ENCODE results near the gene PPP1R11. TPM values are rescaled to one million over a fixed set of nuclear protein-coding genes. Genes with fewer than 3 reads are reported as not detected.

The PPP1R11 gene
- total RNA-seq, 2 donors from 2014 or later: 32.4 to 35.2 TPM

DNA sequence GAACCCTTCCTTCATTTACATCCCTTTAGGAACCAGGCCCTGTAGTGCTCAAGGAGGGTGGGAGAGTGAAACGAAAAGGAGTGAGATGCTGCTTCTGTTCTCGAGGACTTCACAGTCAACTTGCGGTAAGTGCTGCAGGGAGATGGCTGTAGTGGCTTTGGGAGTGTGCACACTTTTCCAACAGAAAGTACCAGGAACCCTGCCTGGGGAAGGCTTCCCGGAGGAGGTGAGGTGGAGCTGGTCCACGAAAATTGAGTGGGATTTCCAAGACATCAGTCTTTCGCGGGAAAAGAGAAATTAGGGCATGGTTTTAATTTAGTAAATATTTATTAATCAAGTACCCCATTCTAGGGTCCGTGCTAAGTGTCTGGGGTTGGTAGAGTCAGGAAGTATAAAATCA, 33.2 kb downstream of the PPP1R11 start:
- no peaks in the 10 kb centered on the region for H3K36me3 Mint-ChIP-seq (ENCODE audit: low read depth)
- H3K4me1 ChIP-seq (ENCODE audit: control insufficient read depth, insufficient read depth, low read length): no peaks in the 10 kb centered on the region
- H3K9ac ChIP-seq (ENCODE audit: extremely low read depth, low read length, poor library complexity, severe bottlenecking): no peak overlapping the region
- peak overlapping the region; percentile 76 for H3K4me3 ChIP-seq (ENCODE audit: low read length)
- peaks cover 95% of the 10 kb centered on the region for H3K27me3 Mint-ChIP-seq (ENCODE audit: insufficient read depth)
- peak overlapping the region; percentile 57 for H3K4me3 Mint-ChIP-seq
- H3K27me3 ChIP-seq (ENCODE audit: control insufficient read depth, insufficient read depth, low read length, poor library complexity, severe bottlenecking): peaks cover 84% of the 10 kb centered on the region
- no peaks in the 10 kb centered on the region for H3K9me3 Mint-ChIP-seq
- no peak for DNase-seq
- no peaks in the 10 kb centered on the region for H3K36me3 ChIP-seq (ENCODE audit: control insufficient read depth, insufficient read depth, low read length)
- 30 to 43% methylated on average over 3 to 7 of the region's 8 CpGs for WGBS, 2 experiments (ENCODE audit: insufficient coverage in 1 of 2, insufficient read length in 1 of 2)
- H3K9me3 ChIP-seq (ENCODE audit: control insufficient read depth, low read length): no peaks in the 10 kb centered on the region
- H3K27ac Mint-ChIP-seq: no peak overlapping the region
- peaks cover 42% of the 10 kb centered on the region for H3K4me1 Mint-ChIP-seq
- no peak overlapping the region for H3K27ac ChIP-seq (ENCODE audit: low read depth, low read length)
- TF ChIP-seq, protein P1, sequence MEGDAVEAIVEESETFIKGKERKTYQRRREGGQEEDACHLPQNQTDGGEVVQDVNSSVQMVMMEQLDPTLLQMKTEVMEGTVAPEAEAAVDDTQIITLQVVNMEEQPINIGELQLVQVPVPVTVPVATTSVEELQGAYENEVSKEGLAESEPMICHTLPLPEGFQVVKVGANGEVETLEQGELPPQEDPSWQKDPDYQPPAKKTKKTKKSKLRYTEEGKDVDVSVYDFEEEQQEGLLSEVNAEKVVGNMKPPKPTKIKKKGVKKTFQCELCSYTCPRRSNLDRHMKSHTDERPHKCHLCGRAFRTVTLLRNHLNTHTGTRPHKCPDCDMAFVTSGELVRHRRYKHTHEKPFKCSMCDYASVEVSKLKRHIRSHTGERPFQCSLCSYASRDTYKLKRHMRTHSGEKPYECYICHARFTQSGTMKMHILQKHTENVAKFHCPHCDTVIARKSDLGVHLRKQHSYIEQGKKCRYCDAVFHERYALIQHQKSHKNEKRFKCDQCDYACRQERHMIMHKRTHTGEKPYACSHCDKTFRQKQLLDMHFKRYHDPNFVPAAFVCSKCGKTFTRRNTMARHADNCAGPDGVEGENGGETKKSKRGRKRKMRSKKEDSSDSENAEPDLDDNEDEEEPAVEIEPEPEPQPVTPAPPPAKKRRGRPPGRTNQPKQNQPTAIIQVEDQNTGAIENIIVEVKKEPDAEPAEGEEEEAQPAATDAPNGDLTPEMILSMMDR (conservative IDR thresholded peaks at IDR 0.05): no peak

DNA sequence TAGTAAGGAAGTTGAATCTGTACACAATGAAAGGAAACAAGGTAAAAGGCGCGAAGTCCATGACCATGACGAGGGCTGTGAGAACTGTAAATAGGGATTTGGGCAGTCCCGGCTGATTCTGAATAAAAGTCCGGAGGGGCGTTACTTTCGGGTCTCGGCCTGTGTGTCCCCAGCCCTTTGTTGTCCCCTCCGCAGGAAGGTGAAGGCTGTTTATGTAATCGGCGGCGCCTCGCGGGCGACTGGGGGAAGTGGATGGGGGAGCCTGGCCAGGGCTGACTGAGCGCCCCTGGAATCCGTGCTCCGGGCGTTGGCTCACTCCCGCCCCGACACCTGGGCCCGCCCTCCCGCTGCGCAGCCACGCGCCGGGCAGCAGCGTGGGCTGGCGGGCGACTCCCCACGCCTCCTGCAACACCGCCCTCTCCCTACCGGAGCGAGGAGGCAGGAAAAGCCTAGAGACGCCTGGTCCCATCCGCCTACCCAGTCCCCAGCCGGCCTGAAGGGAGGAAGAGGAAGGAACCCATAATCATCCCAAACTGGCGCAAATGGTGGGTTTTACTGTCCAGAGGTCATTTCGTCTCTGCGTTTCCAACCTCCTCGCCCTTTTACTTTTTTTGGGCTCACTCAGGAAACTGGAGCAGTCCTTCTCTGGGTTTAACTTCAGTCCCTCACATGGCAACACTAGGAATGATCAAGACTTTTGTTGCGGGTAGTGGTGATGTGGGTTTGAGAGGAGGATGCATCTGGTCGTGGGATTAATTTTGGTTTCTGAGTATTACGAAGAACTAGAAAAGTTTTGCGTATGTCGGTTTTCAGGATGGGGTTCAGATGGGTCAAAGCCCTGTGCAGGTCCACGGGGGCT, 33.8 kb downstream of the PPP1R11 start:
- DNase-seq: peak; percentile 77
- Histone ChIP-seq H3K27ac (ENCODE audit: low read depth, low read length) (no peak overlapping the region), H3K36me3 (ENCODE audit: control insufficient read depth, insufficient read depth, low read length) (no peaks in the 10 kb centered on the region), H3K4me1 (ENCODE audit: control insufficient read depth, insufficient read depth, low read length) (no peaks in the 10 kb centered on the region), H3K27me3 (ENCODE audit: control insufficient read depth, insufficient read depth, low read length, poor library complexity, severe bottlenecking) (peaks cover 90% of the 10 kb centered on the region), H3K4me3 (ENCODE audit: low read length) (peak overlapping the region; percentile 76), H3K9ac (ENCODE audit: extremely low read depth, low read length, poor library complexity, severe bottlenecking) (no peak overlapping the region), H3K9me3 (ENCODE audit: control insufficient read depth, low read length) (no peaks in the 10 kb centered on the region)
- H3K9me3 Mint-ChIP-seq: no peaks in the 10 kb centered on the region
- WGBS, 2 experiments (ENCODE audit: insufficient coverage in 1 of 2, insufficient read length in 1 of 2): 7 to 24% methylated on average over 9 to 47 of the region's 47 CpGs
- TF ChIP-seq, protein P1 (conservative IDR thresholded peaks at IDR 0.05): peak; percentile 15
- H3K27ac Mint-ChIP-seq: no peak overlapping the region
- no peaks in the 10 kb centered on the region for H3K36me3 Mint-ChIP-seq (ENCODE audit: low read depth)
- H3K4me3 Mint-ChIP-seq: peak overlapping the region; percentile 57
- H3K27me3 Mint-ChIP-seq (ENCODE audit: insufficient read depth): peaks cover 92% of the 10 kb centered on the region
- peaks cover 37% of the 10 kb centered on the region for H3K4me1 Mint-ChIP-seq

- no peaks in the 10 kb centered on the region for H3K36me3 Mint-ChIP-seq (ENCODE audit: low read depth)
- WGBS, 2 experiments (ENCODE audit: insufficient coverage in 1 of 2, insufficient read length in 1 of 2): 4% methylated on average over 22 to 51 of the region's 51 CpGs
- Histone ChIP-seq H3K4me1 (ENCODE audit: control insufficient read depth, insufficient read depth, low read length) (no peaks in the 10 kb centered on the region), H3K9ac (ENCODE audit: extremely low read depth, low read length, poor library complexity, severe bottlenecking) (no peak overlapping the region), H3K27ac (ENCODE audit: low read depth, low read length) (no peak overlapping the region), H3K36me3 (ENCODE audit: control insufficient read depth, insufficient read depth, low read length) (no peaks in the 10 kb centered on the region), H3K9me3 (ENCODE audit: control insufficient read depth, low read length) (no peaks in the 10 kb centered on the region), H3K4me3 (ENCODE audit: low read length) (peak overlapping the region; percentile 76), H3K27me3 (ENCODE audit: control insufficient read depth, insufficient read depth, low read length, poor library complexity, severe bottlenecking) (peaks cover 95% of the 10 kb centered on the region)
- DNase-seq: peak; percentile 98
- TF ChIP-seq, protein P1 (conservative IDR thresholded peaks at IDR 0.05): peak; percentile 37
- H3K4me3 Mint-ChIP-seq: peak overlapping the region; percentile 57
- H3K4me1 Mint-ChIP-seq: peaks cover 36% of the 10 kb centered on the region
- H3K27ac Mint-ChIP-seq: peak overlapping the region; percentile 67
- H3K27me3 Mint-ChIP-seq (ENCODE audit: insufficient read depth): peaks cover 93% of the 10 kb centered on the region
- no peaks in the 10 kb centered on the region for H3K9me3 Mint-ChIP-seq
Observed at GRCh38 chr6:30101444-30102413, 34.7 kb downstream of the PPP1R11 start.

All from endodermal cell (in vitro differentiated cells).